SK-N-SH treated with all-trans-retinoic acid at 6 μM for 48 hours (cell line): Measurements from ENCODE around the gene RNF7.

Experiments
- ATAC-seq: fragments of 200-7000 bp; cut with Tn5 transposase; 3 replicates; pipeline ENCODE4 v1.9.1; 2020; ENCODE audit warnings: mild to moderate bottlenecking, moderate library complexity
- ARNTL ChIP-seq: fragments of 450-650 bp; formaldehyde crosslinking; IDR thresholded peaks from 2 replicates; pipeline ENCODE4 v1.5.0; 2020; ENCODE audit warnings: low read depth, mild to moderate bottlenecking, moderate library complexity, borderline replicate concordance
- BACH2 ChIP-seq: fragments of 250-450 bp; sonication (Bioruptor Pico); IDR thresholded peaks from 2 replicates; pipeline ENCODE4 v1.9.0; 2021; ENCODE audit warnings: mild to moderate bottlenecking, borderline replicate concordance
- CSDC2 ChIP-seq: fragments of 250-450 bp; sonication (Bioruptor Pico); IDR thresholded peaks from 2 replicates; pipeline ENCODE4 v1.5.0; 2020; ENCODE audit warnings: mild to moderate bottlenecking, moderate library complexity
- ESRRG ChIP-seq: fragments of 250-450 bp; sonication (Bioruptor Pico); IDR thresholded peaks from 2 replicates; pipeline ENCODE4 v1.6.1; 2021; ENCODE audit warnings: mild to moderate bottlenecking
- GLIS3 ChIP-seq: fragments of 250-450 bp; sonication (Bioruptor Pico); IDR thresholded peaks from 2 replicates; pipeline ENCODE4 v1.5.0; 2020; ENCODE audit warnings: mild to moderate bottlenecking, moderate library complexity
- ISL1 ChIP-seq: fragments of 250-450 bp; sonication (Bioruptor Pico); IDR thresholded peaks from 2 replicates; pipeline ENCODE4 v2.1.2; 2022; ENCODE audit warnings: mild to moderate bottlenecking, moderate library complexity
- PPARA ChIP-seq: fragments of 250-450 bp; sonication (Bioruptor Pico); IDR thresholded peaks from 2 replicates; pipeline ENCODE4 v1.5.0; 2020; ENCODE audit warnings: mild to moderate bottlenecking, borderline replicate concordance
- RARB ChIP-seq: fragments of 250-450 bp; sonication (Bioruptor Pico); IDR thresholded peaks from 2 replicates; pipeline ENCODE4 v1.8.0; 2021; ENCODE audit warnings: mild to moderate bottlenecking, moderate library complexity
- SNAI2 ChIP-seq: fragments of 250-450 bp; sonication (Bioruptor Pico); IDR thresholded peaks from 2 replicates; pipeline ENCODE4 v1.5.0; 2020; ENCODE audit warnings: mild to moderate bottlenecking, moderate library complexity
- TCF4 ChIP-seq: fragments of 250-450 bp; sonication (Bioruptor Pico); IDR thresholded peaks from 2 replicates; pipeline ENCODE4 v1.8.0; 2021; ENCODE audit warnings: mild to moderate bottlenecking, moderate library complexity, borderline replicate concordance
- TOX ChIP-seq: fragments of 250-450 bp; sonication (Bioruptor Pico); IDR thresholded peaks from 2 replicates; pipeline ENCODE4 v1.8.0; 2021; ENCODE audit warnings: mild to moderate bottlenecking, moderate library complexity, borderline replicate concordance
- ZC3H10 ChIP-seq: fragments of 250-450 bp; sonication (Bioruptor Pico); IDR thresholded peaks from 2 replicates; pipeline ENCODE4 v1.5.1; 2021; ENCODE audit warnings: mild to moderate bottlenecking, moderate library complexity
- ZFP3 ChIP-seq: fragments of 250-450 bp; sonication (Bioruptor Pico); IDR thresholded peaks from 2 replicates; pipeline ENCODE4 v1.5.0; 2020; ENCODE audit warnings: mild to moderate bottlenecking, moderate library complexity
- ZFP30 ChIP-seq: fragments of 450-650 bp; formaldehyde crosslinking; IDR thresholded peaks from 2 replicates; pipeline ENCODE4 v1.5.0; 2022; ENCODE audit warnings: mild to moderate bottlenecking, moderate library complexity
- ZNF565 ChIP-seq: fragments of 450-650 bp; formaldehyde crosslinking; conservative IDR thresholded peaks from 2 replicates; pipeline ENCODE4 v1.5.0; 2020; ENCODE audit warnings: low read depth, mild to moderate bottlenecking, moderate library complexity
- ZNF70 ChIP-seq: fragments of 450-650 bp; formaldehyde crosslinking; IDR thresholded peaks from 2 replicates; pipeline ENCODE4 v1.5.0; 2020; ENCODE audit warnings: mild to moderate bottlenecking, moderate library complexity
- ZNF8 ChIP-seq: fragments of 450-650 bp; formaldehyde crosslinking; IDR thresholded peaks from 2 replicates; pipeline ENCODE4 v1.5.0; 2020; ENCODE audit warnings: mild to moderate bottlenecking, moderate library complexity
- TF ChIP-seq, protein P1 (sequence below): fragments of 250-450 bp; sonication (Bioruptor Pico); IDR thresholded peaks from 2 replicates; pipeline ENCODE4 v1.5.0; 2020; ENCODE audit warnings: mild to moderate bottlenecking, moderate library complexity
- TF ChIP-seq, protein P2 (sequence below): fragments of 250-450 bp; sonication (Bioruptor Pico); IDR thresholded peaks from 2 replicates; pipeline ENCODE4 v1.8.0; 2021; ENCODE audit warnings: low read depth, mild to moderate bottlenecking, moderate library complexity, borderline replicate concordance
- TF ChIP-seq, protein P3 (sequence below): fragments of 250-450 bp; sonication (Bioruptor Pico); IDR thresholded peaks from 2 replicates; pipeline ENCODE4 v1.5.1; 2020; ENCODE audit warnings: low read depth, mild to moderate bottlenecking, moderate library complexity

The RNF7 gene

DNA sequence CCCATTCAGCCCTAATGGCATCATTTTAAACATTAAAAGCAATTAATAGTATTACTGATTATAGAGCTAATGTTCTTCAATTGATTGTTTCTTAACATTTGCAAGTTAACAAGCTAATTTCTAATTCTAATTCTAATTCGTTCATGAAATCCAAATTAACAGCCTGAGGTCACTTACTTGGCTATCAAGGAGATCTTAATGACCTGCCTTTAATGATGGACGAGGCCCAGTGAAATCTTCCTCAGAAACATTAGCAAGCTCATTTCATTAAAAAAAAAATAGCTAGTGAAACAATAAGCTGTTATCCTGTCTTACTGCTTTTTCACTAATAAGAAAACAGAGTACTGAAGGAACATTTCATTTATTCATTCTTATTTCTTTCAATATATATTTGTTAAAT, 15.4 kb upstream of the RNF7 start:
- TF ChIP-seq TOX (CRISPR knock-in tag) (no peak), ZNF565 (CRISPR knock-in tag) (no peak), ZC3H10 (no peak), GLIS3 (no peak), ARNTL (CRISPR knock-in tag) (no peak), BACH2 (no peak), ZNF8 (CRISPR knock-in tag) (no peak), ZNF70 (CRISPR knock-in tag) (no peak), ESRRG (CRISPR knock-in tag) (no peak), ZFP3 (CRISPR knock-in tag) (no peak), RARB (CRISPR knock-in tag) (no peak), ZFP30 (CRISPR knock-in tag) (no peak), CSDC2 (CRISPR knock-in tag) (no peak), SNAI2 (CRISPR knock-in tag) (no peak), ISL1 (no peak)
- TF ChIP-seq, protein P1, sequence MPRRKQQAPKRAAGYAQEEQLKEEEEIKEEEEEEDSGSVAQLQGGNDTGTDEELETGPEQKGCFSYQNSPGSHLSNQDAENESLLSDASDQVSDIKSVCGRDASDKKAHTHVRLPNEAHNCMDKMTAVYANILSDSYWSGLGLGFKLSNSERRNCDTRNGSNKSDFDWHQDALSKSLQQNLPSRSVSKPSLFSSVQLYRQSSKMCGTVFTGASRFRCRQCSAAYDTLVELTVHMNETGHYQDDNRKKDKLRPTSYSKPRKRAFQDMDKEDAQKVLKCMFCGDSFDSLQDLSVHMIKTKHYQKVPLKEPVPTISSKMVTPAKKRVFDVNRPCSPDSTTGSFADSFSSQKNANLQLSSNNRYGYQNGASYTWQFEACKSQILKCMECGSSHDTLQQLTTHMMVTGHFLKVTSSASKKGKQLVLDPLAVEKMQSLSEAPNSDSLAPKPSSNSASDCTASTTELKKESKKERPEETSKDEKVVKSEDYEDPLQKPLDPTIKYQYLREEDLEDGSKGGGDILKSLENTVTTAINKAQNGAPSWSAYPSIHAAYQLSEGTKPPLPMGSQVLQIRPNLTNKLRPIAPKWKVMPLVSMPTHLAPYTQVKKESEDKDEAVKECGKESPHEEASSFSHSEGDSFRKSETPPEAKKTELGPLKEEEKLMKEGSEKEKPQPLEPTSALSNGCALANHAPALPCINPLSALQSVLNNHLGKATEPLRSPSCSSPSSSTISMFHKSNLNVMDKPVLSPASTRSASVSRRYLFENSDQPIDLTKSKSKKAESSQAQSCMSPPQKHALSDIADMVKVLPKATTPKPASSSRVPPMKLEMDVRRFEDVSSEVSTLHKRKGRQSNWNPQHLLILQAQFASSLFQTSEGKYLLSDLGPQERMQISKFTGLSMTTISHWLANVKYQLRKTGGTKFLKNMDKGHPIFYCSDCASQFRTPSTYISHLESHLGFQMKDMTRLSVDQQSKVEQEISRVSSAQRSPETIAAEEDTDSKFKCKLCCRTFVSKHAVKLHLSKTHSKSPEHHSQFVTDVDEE (CRISPR knock-in tag) = no peak
- TF ChIP-seq, protein P2, sequence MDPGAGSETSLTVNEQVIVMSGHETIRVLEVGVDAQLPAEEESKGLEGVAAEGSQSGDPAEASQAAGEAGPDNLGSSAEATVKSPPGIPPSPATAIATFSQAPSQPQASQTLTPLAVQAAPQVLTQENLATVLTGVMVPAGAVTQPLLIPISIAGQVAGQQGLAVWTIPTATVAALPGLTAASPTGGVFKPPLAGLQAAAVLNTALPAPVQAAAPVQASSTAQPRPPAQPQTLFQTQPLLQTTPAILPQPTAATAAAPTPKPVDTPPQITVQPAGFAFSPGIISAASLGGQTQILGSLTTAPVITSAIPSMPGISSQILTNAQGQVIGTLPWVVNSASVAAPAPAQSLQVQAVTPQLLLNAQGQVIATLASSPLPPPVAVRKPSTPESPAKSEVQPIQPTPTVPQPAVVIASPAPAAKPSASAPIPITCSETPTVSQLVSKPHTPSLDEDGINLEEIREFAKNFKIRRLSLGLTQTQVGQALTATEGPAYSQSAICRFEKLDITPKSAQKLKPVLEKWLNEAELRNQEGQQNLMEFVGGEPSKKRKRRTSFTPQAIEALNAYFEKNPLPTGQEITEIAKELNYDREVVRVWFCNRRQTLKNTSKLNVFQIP (CRISPR knock-in tag) = no peak
- TF ChIP-seq, protein P3, sequence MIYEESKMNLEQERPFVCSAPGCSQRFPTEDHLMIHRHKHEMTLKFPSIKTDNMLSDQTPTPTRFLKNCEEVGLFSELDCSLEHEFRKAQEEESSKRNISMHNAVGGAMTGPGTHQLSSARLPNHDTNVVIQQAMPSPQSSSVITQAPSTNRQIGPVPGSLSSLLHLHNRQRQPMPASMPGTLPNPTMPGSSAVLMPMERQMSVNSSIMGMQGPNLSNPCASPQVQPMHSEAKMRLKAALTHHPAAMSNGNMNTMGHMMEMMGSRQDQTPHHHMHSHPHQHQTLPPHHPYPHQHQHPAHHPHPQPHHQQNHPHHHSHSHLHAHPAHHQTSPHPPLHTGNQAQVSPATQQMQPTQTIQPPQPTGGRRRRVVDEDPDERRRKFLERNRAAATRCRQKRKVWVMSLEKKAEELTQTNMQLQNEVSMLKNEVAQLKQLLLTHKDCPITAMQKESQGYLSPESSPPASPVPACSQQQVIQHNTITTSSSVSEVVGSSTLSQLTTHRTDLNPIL (CRISPR knock-in tag) = no peak
- no peak for ATAC-seq

DNA sequence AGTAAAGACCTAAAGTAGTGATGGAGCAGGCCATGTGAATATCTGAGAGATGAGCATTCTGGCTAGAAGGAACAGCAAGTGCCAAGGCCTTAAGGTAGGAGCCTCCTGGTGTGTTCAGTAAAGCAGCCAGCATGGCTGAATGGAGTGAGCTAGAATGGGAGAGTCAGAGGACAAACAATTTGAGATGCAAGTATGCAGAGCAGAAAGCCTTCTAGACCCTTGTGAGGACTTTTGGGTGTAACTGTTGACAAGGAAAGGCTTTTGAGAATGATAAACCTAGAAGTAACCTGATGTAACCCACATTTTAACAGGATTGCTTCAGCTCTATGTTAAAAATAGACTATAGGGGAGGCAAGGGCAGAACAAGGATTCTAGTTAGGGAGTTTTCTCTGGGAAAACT, 14.8 kb upstream of the RNF7 start:
- TF ChIP-seq CSDC2 (CRISPR knock-in tag) (no peak), ZNF70 (CRISPR knock-in tag) (no peak), GLIS3 (no peak)
- TF ChIP-seq, protein P2 (CRISPR knock-in tag) = no peak
- no peak for ATAC-seq

DNA sequence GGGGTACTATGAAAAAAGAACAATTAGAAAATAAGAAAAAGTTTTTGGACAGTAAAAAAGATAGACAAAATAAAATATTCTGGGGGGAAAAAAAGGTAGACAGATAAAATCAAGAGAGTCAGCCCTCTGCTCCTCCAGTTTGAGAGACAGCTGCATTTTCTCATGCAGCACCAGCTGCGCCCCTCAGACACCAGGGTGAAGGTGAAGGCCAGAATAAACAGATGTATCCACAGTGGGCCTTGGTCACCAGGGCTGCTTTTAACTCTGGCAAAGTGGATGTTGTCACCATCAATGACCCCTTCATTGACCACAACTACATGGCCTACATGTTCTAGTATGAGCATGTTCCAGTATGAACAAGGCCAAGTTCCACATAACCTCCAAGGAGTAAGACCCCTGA, 13.9 kb upstream of the RNF7 start:
- ATAC-seq = no peak
- TF ChIP-seq ARNTL (CRISPR knock-in tag) = no peak
- TF ChIP-seq ESRRG (CRISPR knock-in tag) = no peak
- TF ChIP-seq ZC3H10 = no peak
- no peak for TF ChIP-seq ZNF8 (CRISPR knock-in tag)
- TF ChIP-seq, protein P3 (CRISPR knock-in tag) = no peak
- no peak for TF ChIP-seq ZNF565 (CRISPR knock-in tag)
- no peak for TF ChIP-seq TCF4 (CRISPR knock-in tag)
- TF ChIP-seq, all 23 proteins: peak for 0

DNA sequence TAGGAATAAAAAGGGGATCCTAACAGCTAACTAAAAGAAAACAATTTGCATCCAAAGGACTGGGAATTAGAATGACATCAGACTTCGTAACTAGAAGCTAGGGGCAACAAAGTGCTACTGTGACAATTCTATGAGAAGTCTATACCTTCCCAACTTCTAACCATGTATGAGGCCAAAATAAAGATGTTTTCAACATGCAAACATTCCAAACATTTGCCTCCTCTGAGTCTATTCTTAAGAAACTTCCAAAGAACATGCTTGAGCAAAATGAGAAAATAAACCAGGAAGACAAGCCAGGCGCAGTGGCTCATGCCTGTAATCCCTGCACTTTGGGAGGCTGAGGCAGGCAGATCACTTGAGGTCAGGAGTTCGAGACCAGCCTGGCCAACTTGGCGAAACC, 13.1 kb upstream of the RNF7 start:
- no peak for TF ChIP-seq SNAI2 (CRISPR knock-in tag)
- no peak for TF ChIP-seq CSDC2 (CRISPR knock-in tag)
- TF ChIP-seq, protein P1 (CRISPR knock-in tag) = no peak
- no peak for TF ChIP-seq TCF4 (CRISPR knock-in tag)
- no peak for TF ChIP-seq PPARA (CRISPR knock-in tag)
- TF ChIP-seq GLIS3 = no peak
- TF ChIP-seq ISL1 = no peak
- TF ChIP-seq ZNF70 (CRISPR knock-in tag) = no peak
- TF ChIP-seq ZC3H10 = no peak
- no peak for ATAC-seq
